Stimulated activated CD8-positive, alpha-beta memory T cell treated with anti-CD3 and anti-CD28 coated beads, Interleukin-2, amount 100 ng/mL, for 48 hours (primary cell): ENCODE data around the gene DNER.
"Not testable (repeated sequence)": the region's sequence is repeated elsewhere in the genome, so short reads cannot be mapped to it uniquely, and the experiment has no call there.

Source experiments
- DNase-seq, 2 donors: peaks; one replicate each; pipeline ENCODE4 v3.0.0-alpha.2; 2020; ENCODE audit warnings: low read depth in 2 of 2

Gene DNER

GRCh38 chr2:229714080-229714735, at the start of gene DNER:
Gene DNER, minus strand, starts transcription at chr2:229714555. Its CDS starts 132 bp downstream, at chr2:229714423.
- DNase-seq: peak; percentile 29 to 30

GRCh38 chr2:229761663-229762062, 47.3 kb upstream of the DNER start:
- no peak for DNase-seq

- not testable (repeated sequence) for DNase-seq
Observed at GRCh38 chr2:229757462-229757861, 43.1 kb upstream of the DNER start.

- no peak for DNase-seq
Observed at GRCh38 chr2:229752970-229753729, 38.8 kb upstream of the DNER start.

- DNase-seq: no peak
Observed at GRCh38 chr2:229749779-229750178, 35.4 kb upstream of the DNER start.

GRCh38 chr2:229748950-229749349, 34.6 kb upstream of the DNER start:
- no peak for DNase-seq

- DNase-seq: not testable (repeated sequence)
Observed at GRCh38 chr2:229742691-229743090, 28.3 kb upstream of the DNER start.

- no peak for DNase-seq
Observed at GRCh38 chr2:229740279-229740678, 25.9 kb upstream of the DNER start.

GRCh38 chr2:229738024-229738625, 23.8 kb upstream of the DNER start:
- DNase-seq: no peak

- no peak for DNase-seq
Observed at GRCh38 chr2:229734410-229734809, 20.1 kb upstream of the DNER start.

- no peak for DNase-seq
Observed at GRCh38 chr2:229733611-229734245, 19.4 kb upstream of the DNER start.

- DNase-seq: no peak
Observed at GRCh38 chr2:229732897-229733296, 18.5 kb upstream of the DNER start.

- DNase-seq: no peak
Observed at GRCh38 chr2:229731916-229732315, 17.6 kb upstream of the DNER start.

- DNase-seq: no peak
Observed at GRCh38 chr2:229731363-229731762, 17.0 kb upstream of the DNER start.

GRCh38 chr2:229728370-229728769, 14.0 kb upstream of the DNER start:
- no peak for DNase-seq

GRCh38 chr2:229726643-229727042, 12.3 kb upstream of the DNER start:
- DNase-seq: no peak

GRCh38 chr2:229725716-229726574, 11.6 kb upstream of the DNER start:
- DNase-seq: no peak

- not testable (repeated sequence) for DNase-seq
Observed at GRCh38 chr2:229723192-229723591, 8.8 kb upstream of the DNER start.

GRCh38 chr2:229719926-229720647, 5.7 kb upstream of the DNER start:
- DNase-seq: no peak

GRCh38 chr2:229718057-229718456, 3.7 kb upstream of the DNER start:
- DNase-seq: no peak
